K562 (cell line): ENCODE measurements around the gene ZNF43. TPM values are rescaled to one million over a fixed set of nuclear protein-coding genes. Genes with fewer than 3 reads are reported as not detected.

ENCODE experiments used
- CBFA2T2 ChIP-seq: fragments of 450-650 bp; conservative IDR thresholded peaks from 2 replicates; pipeline ENCODE4 v1.6.1; 2017; ENCODE audit warnings: mild to moderate bottlenecking
- CBFB ChIP-seq: sonication (generic); formaldehyde crosslinking; IDR thresholded peaks from 2 replicates; pipeline ENCODE4 v1.4.0; 2020; ENCODE audit warnings: mild to moderate bottlenecking, missing genetic modification reagents
- CLOCK ChIP-seq: fragments of 250-450 bp; sonication (Bioruptor Pico); IDR thresholded peaks from 2 replicates; pipeline ENCODE4 v1.4.0; 2020; ENCODE audit warnings: mild to moderate bottlenecking, moderate library complexity, borderline replicate concordance
- HCFC1 ChIP-seq: IDR thresholded peaks from 2 replicates; pipeline ENCODE4 v1.6.1; 2012; ENCODE audit warnings: low read depth, low read length, improper control_type of control experiment
- HLTF ChIP-seq: fragments of 450-650 bp; IDR thresholded peaks from 2 replicates; pipeline ENCODE4 v1.6.1; 2016
- KAT8 ChIP-seq: fragments of 450-650 bp; IDR thresholded peaks from 2 replicates; pipeline ENCODE4 v1.6.1; 2016; ENCODE audit warnings: low read depth, mild to moderate bottlenecking
- MCM3 ChIP-seq: fragments of 450-650 bp; IDR thresholded peaks from 2 replicates; pipeline ENCODE4 v1.6.1; 2016
- MCM5 ChIP-seq: fragments of 450-650 bp; IDR thresholded peaks from 2 replicates; pipeline ENCODE4 v1.6.1; 2016; ENCODE audit warnings: low read depth
- MTA3 ChIP-seq: fragments of 450-650 bp; formaldehyde crosslinking; IDR thresholded peaks from 2 replicates; pipeline ENCODE4 v1.6.1; 2017; ENCODE audit warnings: mild to moderate bottlenecking, borderline replicate concordance
- MTF1 ChIP-seq: fragments of 250-450 bp; sonication (Bioruptor Pico); IDR thresholded peaks from 2 replicates; pipeline ENCODE4 v1.9.0; 2021; ENCODE audit warnings: moderate library complexity, mild to moderate bottlenecking, inconsistent platforms, borderline replicate concordance
- NCOA2 ChIP-seq, 2 experiments: fragments of 450-650 bp; IDR thresholded peaks; 2 replicates each; pipeline ENCODE4 v1.6.1; 2018; ENCODE audit warnings: mild to moderate bottlenecking in 2 of 2, moderate library complexity in 1 of 2; ENCODE audit not compliant: partially characterized antibody in 2 of 2
- NFATC3 ChIP-seq: fragments of 450-650 bp; IDR thresholded peaks from 2 replicates; pipeline ENCODE4 v1.6.1; 2017; ENCODE audit warnings: mild to moderate bottlenecking
- PKNOX1 ChIP-seq: fragments of 450-650 bp; IDR thresholded peaks from 2 replicates; pipeline ENCODE4 v1.6.1; 2016
- SAP30 ChIP-seq: fragments of 200-600 bp; sonication (generic); IDR thresholded peaks from 2 replicates; pipeline ENCODE4 v1.6.1; 2012; ENCODE audit warnings: borderline replicate concordance, low read depth, mild to moderate bottlenecking, moderate library complexity, low read length, control low read depth, inconsistent platforms; ENCODE audit not compliant: insufficient read depth, poor library complexity, severe bottlenecking
- SIN3B ChIP-seq: fragments of 450-650 bp; IDR thresholded peaks from 2 replicates; pipeline ENCODE4 v1.6.1; 2017; ENCODE audit warnings: low read depth, mild to moderate bottlenecking, moderate library complexity
- SREBF1 ChIP-seq: fragments of 150-350 bp; IDR thresholded peaks from 2 replicates; pipeline ENCODE4 v1.6.1; 2014; ENCODE audit warnings: antibody characterized with exemption, low read depth, low read length, borderline replicate concordance
- ZBTB8A ChIP-seq: fragments of 450-650 bp; IDR thresholded peaks from 2 replicates; pipeline ENCODE4 v1.6.1; 2018; ENCODE audit warnings: mild to moderate bottlenecking, moderate library complexity; ENCODE audit not compliant: partially characterized antibody
- ZNF316 ChIP-seq: fragments of 450-650 bp; IDR thresholded peaks from 2 replicates; pipeline ENCODE4 v1.6.1; 2016
- polyA plus RNA-seq, 8 experiments: library from polyadenylated mRNA; depleted of rRNA in 4 of 8; stranded (reverse) in 5 of 8; unstranded in 3 of 8; fragments of >200 nt; fragmentation: Nextera tagmentation in 2 of 8; fragmentation: Illumina TruSeq in 1 of 8; extraction: Ambion mirVana in 2 of 8; extraction: Trizol in 1 of 8; gene quantifications; 2 replicates each; pipeline versions ENCODE4 v1.2.1 to v1.2.3, GENCODE V29; 2011 to 2014; ENCODE audit warnings: inconsistent platforms in 1 of 8, missing spikeins in 1 of 8
- total RNA-seq, 7 experiments: library from RNA; depleted of rRNA in 6 of 7; stranded (reverse); fragments of >200 nt in 6 of 7; fragmentation: Illumina TruSeq in 2 of 7; extraction: Trizol in 2 of 7; gene quantifications; 2 replicates each; pipeline versions ENCODE4 v1.2.1 to v1.2.3, GENCODE V29; 2011 to 2021; ENCODE audit warnings: low replicate concordance in 1 of 7
- TF ChIP-seq, protein P1 (sequence below): fragments of 200-800 bp; sonication (Bioruptor generic); IDR thresholded peaks from 2 replicates; pipeline ENCODE4 v1.6.1; 2017; ENCODE audit warnings: missing genetic modification characterization, missing compliant biosample characterization
- TF ChIP-seq, protein P2 (sequence below): IDR thresholded peaks from 2 replicates; pipeline ENCODE4 v1.6.1; 2012; ENCODE audit warnings: low read depth, low read length, improper control_type of control experiment, borderline replicate concordance

ZNF43 gene
- total and polyA plus RNA-seq, 9 of the 15 experiments (the other 6 are each of a cell fraction or from before 2014, with no cell fraction given) = 3.6 to 18.6 (median 9.2) TPM

- TF ChIP-seq, protein P1, sequence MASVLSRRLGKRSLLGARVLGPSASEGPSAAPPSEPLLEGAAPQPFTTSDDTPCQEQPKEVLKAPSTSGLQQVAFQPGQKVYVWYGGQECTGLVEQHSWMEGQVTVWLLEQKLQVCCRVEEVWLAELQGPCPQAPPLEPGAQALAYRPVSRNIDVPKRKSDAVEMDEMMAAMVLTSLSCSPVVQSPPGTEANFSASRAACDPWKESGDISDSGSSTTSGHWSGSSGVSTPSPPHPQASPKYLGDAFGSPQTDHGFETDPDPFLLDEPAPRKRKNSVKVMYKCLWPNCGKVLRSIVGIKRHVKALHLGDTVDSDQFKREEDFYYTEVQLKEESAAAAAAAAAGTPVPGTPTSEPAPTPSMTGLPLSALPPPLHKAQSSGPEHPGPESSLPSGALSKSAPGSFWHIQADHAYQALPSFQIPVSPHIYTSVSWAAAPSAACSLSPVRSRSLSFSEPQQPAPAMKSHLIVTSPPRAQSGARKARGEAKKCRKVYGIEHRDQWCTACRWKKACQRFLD (CRISPR knock-in tag) = no peak
- no peak for TF ChIP-seq NCOA2 (IDR thresholded peaks at IDR 0.05; ENCODE audit: partially characterized antibody in 2 of 2)
- TF ChIP-seq MCM5 = no peak
- TF ChIP-seq SREBF1 = no peak
- peak; percentile 43; the same call in 1 of the 2 replicates for TF ChIP-seq KAT8
- peak; percentile 84 for TF ChIP-seq SAP30
- no peak for TF ChIP-seq MTF1 (CRISPR knock-in tag)
- TF ChIP-seq ZBTB8A = no peak
- no peak for TF ChIP-seq HLTF
- no peak for TF ChIP-seq CBFB (CRISPR knock-in tag)
- no peak for TF ChIP-seq CBFA2T2
- TF ChIP-seq SIN3B = 0 out of 2 replicates have a peak, but pooled peaks have one; percentile 18
- no peak for TF ChIP-seq CLOCK
- peak; percentile 99 for TF ChIP-seq PKNOX1
- TF ChIP-seq ZNF316 = no peak
- no peak for TF ChIP-seq NFATC3
- peak; percentile 83; the same call in 1 of the 2 replicates for TF ChIP-seq MTA3
- TF ChIP-seq MCM3 = no peak
- TF ChIP-seq, protein P2, sequence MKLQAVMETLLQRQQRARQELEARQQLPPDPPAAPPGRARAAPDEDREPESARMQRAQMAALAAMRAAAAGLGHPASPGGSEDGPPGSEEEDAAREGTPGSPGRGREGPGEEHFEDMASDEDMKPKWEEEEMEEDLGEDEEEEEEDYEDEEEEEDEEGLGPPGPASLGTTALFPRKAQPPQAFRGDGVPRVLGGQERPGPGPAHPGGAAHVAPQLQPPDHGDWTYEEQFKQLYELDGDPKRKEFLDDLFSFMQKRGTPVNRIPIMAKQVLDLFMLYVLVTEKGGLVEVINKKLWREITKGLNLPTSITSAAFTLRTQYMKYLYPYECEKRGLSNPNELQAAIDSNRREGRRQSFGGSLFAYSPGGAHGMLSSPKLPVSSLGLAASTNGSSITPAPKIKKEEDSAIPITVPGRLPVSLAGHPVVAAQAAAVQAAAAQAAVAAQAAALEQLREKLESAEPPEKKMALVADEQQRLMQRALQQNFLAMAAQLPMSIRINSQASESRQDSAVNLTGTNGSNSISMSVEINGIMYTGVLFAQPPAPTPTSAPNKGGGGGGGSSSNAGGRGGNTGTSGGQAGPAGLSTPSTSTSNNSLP = no peak
- peak; percentile 24 for TF ChIP-seq HCFC1
These were observed 68.7 kb downstream of the ZNF43 start, which contains the start of gene ZNF100 (continued) for GRCh38 chr19:21767065-21767800.
